Trophoblast cell (in vitro differentiated cells and primary cell): Measurements from ENCODE around the gene EXT2.

ENCODE experiments used
- DNase-seq, 2 donors: peaks; one replicate each; pipeline ENCODE4 v3.0.0-alpha.2; 2016
- H2AFZ ChIP-seq: 2 replicates; pipeline ENCODE4 v1.6.1; 2013; ENCODE audit warnings: low read length, moderate library complexity, mild to moderate bottlenecking; ENCODE audit not compliant: insufficient read depth, poor library complexity
- H2AK5ac ChIP-seq: 2 replicates; pipeline ENCODE4 v1.6.1; 2013; ENCODE audit warnings: mild to moderate bottlenecking, low read length
- H2BK120ac ChIP-seq: 2 replicates; pipeline ENCODE4 v1.6.1; 2013; ENCODE audit warnings: low read length, mild to moderate bottlenecking, moderate library complexity; ENCODE audit not compliant: insufficient read depth, poor library complexity
- H2BK12ac ChIP-seq: 2 replicates; pipeline ENCODE4 v1.6.1; 2013; ENCODE audit warnings: mild to moderate bottlenecking, low read length, moderate library complexity
- H2BK5ac ChIP-seq: 2 replicates; pipeline ENCODE4 v1.6.1; 2013; ENCODE audit warnings: low read length, low read depth, moderate library complexity, mild to moderate bottlenecking; ENCODE audit not compliant: poor library complexity
- H3K14ac ChIP-seq: 2 replicates; pipeline ENCODE4 v1.6.1; 2013; ENCODE audit warnings: mild to moderate bottlenecking, low read length
- H3K18ac ChIP-seq: 2 replicates; pipeline ENCODE4 v1.6.1; 2013; ENCODE audit warnings: mild to moderate bottlenecking, low read length
- H3K23ac ChIP-seq: 2 replicates; pipeline ENCODE4 v1.6.1; 2013; ENCODE audit warnings: low read length
- H3K27ac ChIP-seq: 2 replicates; pipeline ENCODE4 v1.5.1; 2013; ENCODE audit warnings: low read depth, mild to moderate bottlenecking, inconsistent platforms, low read length, moderate library complexity
- H3K27me3 ChIP-seq: 2 replicates; pipeline ENCODE4 v1.6.1; 2013; ENCODE audit warnings: inconsistent platforms, mild to moderate bottlenecking, low read length, moderate library complexity; ENCODE audit not compliant: insufficient read depth
- H3K36me3 ChIP-seq, 2 experiments: 1 replicate in 1 of 2; 2 replicates in 1 of 2; pipeline ENCODE4 v1.6.1; 2013; ENCODE audit warnings: low read length in 2 of 2, mild to moderate bottlenecking in 2 of 2, moderate library complexity in 1 of 2; ENCODE audit not compliant: insufficient read depth in 2 of 2, control insufficient read depth in 1 of 2
- H3K4ac ChIP-seq: 2 replicates; pipeline ENCODE4 v1.6.1; 2013; ENCODE audit warnings: low read depth, mild to moderate bottlenecking, low read length, moderate library complexity
- H3K4me1 ChIP-seq, 2 experiments: 1 replicate in 1 of 2; 2 replicates in 1 of 2; pipeline ENCODE4 v1.6.1; 2013; ENCODE audit warnings: low read length in 2 of 2, mild to moderate bottlenecking in 2 of 2, moderate library complexity in 1 of 2; ENCODE audit not compliant: insufficient read depth in 2 of 2, control insufficient read depth in 1 of 2
- H3K4me2 ChIP-seq: 2 replicates; pipeline ENCODE4 v1.6.1; 2013; ENCODE audit warnings: inconsistent platforms, mild to moderate bottlenecking, low read length, moderate library complexity
- H3K4me3 ChIP-seq: 2 replicates; pipeline ENCODE4 v1.5.1; 2013; ENCODE audit warnings: mild to moderate bottlenecking, low read depth, low read length, inconsistent platforms
- H3K79me1 ChIP-seq: one replicate; pipeline ENCODE4 v1.6.1; 2013; ENCODE audit warnings: low read length
- H3K79me2 ChIP-seq: 2 replicates; pipeline ENCODE4 v1.6.1; 2013; ENCODE audit warnings: low read length, mild to moderate bottlenecking; ENCODE audit not compliant: control insufficient read depth, insufficient read depth, poor library complexity
- H3K9ac ChIP-seq: 2 replicates; pipeline ENCODE4 v1.6.1; 2013; ENCODE audit warnings: mild to moderate bottlenecking, low read length
- H3K9me3 ChIP-seq: 2 replicates; pipeline ENCODE4 v1.6.1; 2013; ENCODE audit warnings: low read depth, mild to moderate bottlenecking, control low read depth, inconsistent platforms, low read length; ENCODE audit not compliant: insufficient read depth
- H4K12ac ChIP-seq: 2 replicates; pipeline ENCODE4 v1.6.1; 2013; ENCODE audit warnings: low read depth, mild to moderate bottlenecking, low read length, moderate library complexity
- H4K8ac ChIP-seq: 2 replicates; pipeline ENCODE4 v1.6.1; 2013; ENCODE audit warnings: low read depth, mild to moderate bottlenecking, low read length, moderate library complexity
- H4K91ac ChIP-seq: one replicate; pipeline ENCODE4 v1.6.1; 2013; ENCODE audit warnings: low read depth, mild to moderate bottlenecking, low read length, moderate library complexity
- WGBS: extraction: QIAGEN DNeasy Blood & Tissue Kit; methylation state at CpG from one replicate; pipeline ENCODE4 v1.1.7; 2013; ENCODE audit warnings: missing lambda C conversion rate; ENCODE audit not compliant: insufficient read length, insufficient coverage; ENCODE audit errors: extremely low coverage; 5-methylcytosine and 5-hydroxymethylcytosine counted together

EXT2 gene

DNA sequence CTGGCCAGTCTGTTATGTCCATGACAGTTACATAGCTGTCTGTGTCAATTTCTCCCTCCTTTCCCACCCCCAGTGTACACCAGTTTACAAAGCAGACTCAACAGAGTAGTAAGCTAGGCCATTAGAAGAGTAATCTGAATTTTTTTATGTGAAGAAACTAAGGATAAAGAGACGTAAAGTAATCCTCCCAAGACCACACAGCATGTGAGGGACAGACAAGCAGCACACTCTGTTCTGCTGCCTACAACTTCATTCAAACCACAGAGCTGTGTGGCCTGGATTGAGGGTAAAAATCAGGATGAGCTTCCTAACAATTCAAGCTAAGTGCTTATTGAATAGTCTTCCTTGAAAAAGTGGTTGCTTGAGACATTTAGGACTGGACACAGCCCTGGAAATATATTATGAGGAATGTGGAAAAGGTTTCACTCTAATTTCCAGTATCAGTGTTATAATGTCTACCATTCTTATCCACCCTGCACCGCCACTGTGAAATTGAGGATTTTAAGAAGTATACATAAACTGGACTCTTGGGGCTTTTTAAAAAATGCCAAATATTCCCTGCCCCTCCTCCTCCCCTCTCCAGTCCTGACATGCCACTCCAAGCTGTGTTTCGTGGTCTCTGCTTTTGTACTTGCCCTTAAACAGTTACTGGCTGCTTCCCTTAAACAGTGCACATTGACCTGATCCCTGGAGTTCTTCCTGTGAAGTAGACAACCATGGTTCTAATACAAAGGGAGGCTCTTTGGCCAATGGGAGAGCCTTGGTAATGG lies 40.9 kb downstream of the EXT2 start:
- H2BK120ac ChIP-seq: no peak overlapping the region
- H3K27me3 ChIP-seq: no peaks in the 10 kb centered on the region
- no peaks in the 10 kb centered on the region for H3K9me3 ChIP-seq
- no peak overlapping the region for H2AK5ac ChIP-seq
- H2BK12ac ChIP-seq: no peak overlapping the region
- H3K36me3 ChIP-seq: no peaks in the 10 kb centered on the region
- H3K79me1 ChIP-seq: no peaks in the 10 kb centered on the region
- H4K12ac ChIP-seq: no peak overlapping the region
- H3K14ac ChIP-seq: no peak overlapping the region
- no peak for DNase-seq
- no peaks in the 10 kb centered on the region for H3K79me2 ChIP-seq
- no peak overlapping the region for H3K27ac ChIP-seq
- no peak overlapping the region for H4K8ac ChIP-seq
- no peak overlapping the region for H2BK5ac ChIP-seq
- no peak overlapping the region for H4K91ac ChIP-seq
- no peak overlapping the region for H2AFZ ChIP-seq
- no peak overlapping the region for H3K4me2 ChIP-seq
- no peak overlapping the region for H3K18ac ChIP-seq
- no peak overlapping the region for H3K23ac ChIP-seq
- H3K4me3 ChIP-seq: no peak overlapping the region
- H3K4me1 ChIP-seq: peaks cover 0 to 2% of the 10 kb centered on the region in 2 experiments
- no peak overlapping the region for H3K4ac ChIP-seq
- no CpG with 5 or more reads among the region's 3 CpGs for whole genome bisulfite sequencing
- no peak overlapping the region for H3K9ac ChIP-seq

DNA sequence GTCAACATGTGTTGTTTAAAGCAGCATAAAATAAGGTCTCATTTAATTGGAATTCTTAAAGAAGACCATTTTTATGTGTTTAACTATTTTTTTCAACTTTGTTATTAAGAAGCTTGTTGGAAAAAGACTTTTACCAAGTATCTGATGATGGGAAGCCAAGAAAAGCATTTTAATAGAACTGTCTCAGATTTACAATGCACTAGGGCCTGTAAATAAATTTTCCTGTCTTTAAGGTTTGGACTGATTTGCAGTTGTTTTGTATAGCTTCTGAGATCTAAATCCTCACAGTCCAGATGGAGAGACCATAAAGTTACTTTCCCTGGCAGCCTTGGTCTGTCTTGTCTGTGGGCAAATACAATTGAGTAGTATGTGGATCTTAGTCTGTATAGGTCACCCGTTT lies 41.6 kb downstream of the EXT2 start:
- Histone ChIP-seq H3K79me1 (no peaks in the 10 kb centered on the region), H3K4me2 (no peak overlapping the region), H3K4ac (no peak overlapping the region), H2AFZ (no peak overlapping the region), H3K14ac (no peak overlapping the region), H4K91ac (no peak overlapping the region), H2BK12ac (no peak overlapping the region), H3K4me3 (no peak overlapping the region), H2AK5ac (no peak overlapping the region), H4K8ac (no peak overlapping the region), H3K9ac (no peak overlapping the region), H3K18ac (no peak overlapping the region), H3K27me3 (no peaks in the 10 kb centered on the region), H3K36me3 (no peaks in the 10 kb centered on the region), H3K23ac (no peak overlapping the region), H2BK120ac (no peak overlapping the region), H2BK5ac (no peak overlapping the region), H3K79me2 (no peaks in the 10 kb centered on the region), H4K12ac (no peak overlapping the region), H3K9me3 (no peaks in the 10 kb centered on the region), H3K27ac (no peak overlapping the region), H3K4me1 (peaks cover 0 to 2% of the 10 kb centered on the region in 2 experiments)
- WGBS: no CpG with 5 or more reads among the region's 1 CpG
- DNase-seq: no peak

DNA sequence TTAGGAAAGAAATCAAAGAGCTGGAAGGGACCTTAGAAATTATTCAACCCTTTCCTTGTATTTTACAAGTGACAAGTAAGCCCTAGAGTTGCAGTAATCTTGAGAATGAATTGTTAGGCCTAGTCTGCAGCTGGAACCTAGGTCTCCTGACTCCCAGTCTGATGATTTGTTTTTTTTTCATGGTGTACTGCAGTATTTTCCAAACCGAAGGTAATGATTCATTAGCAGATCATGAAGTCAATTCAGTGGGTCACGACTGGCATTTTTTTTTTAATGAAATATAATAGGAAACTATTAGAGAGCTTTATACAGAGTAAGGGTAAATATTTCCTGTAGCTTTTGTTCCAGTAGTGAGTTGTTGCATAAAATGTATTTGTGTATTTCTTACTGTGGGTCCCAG lies 42.8 kb downstream of the EXT2 start:
- no peaks in the 10 kb centered on the region for H3K9me3 ChIP-seq
- H3K79me1 ChIP-seq: no peaks in the 10 kb centered on the region
- H3K18ac ChIP-seq: no peak overlapping the region
- no peak overlapping the region for H3K4ac ChIP-seq
- no peak overlapping the region for H4K8ac ChIP-seq
- no peak overlapping the region for H2BK12ac ChIP-seq
- no peak overlapping the region for H3K4me2 ChIP-seq
- no peak overlapping the region for H2BK5ac ChIP-seq
- no peak overlapping the region for H2AFZ ChIP-seq
- no peaks in the 10 kb centered on the region for H3K36me3 ChIP-seq
- no CpG with 5 or more reads among the region's 2 CpGs for WGBS
- H2BK120ac ChIP-seq: no peak overlapping the region
- no peaks in the 10 kb centered on the region for H3K79me2 ChIP-seq
- H3K4me1 ChIP-seq: peaks cover 0 to 2% of the 10 kb centered on the region in 2 experiments
- no peak overlapping the region for H3K9ac ChIP-seq
- H3K14ac ChIP-seq: no peak overlapping the region
- H2AK5ac ChIP-seq: no peak overlapping the region
- no peak for DNase-seq
- no peak overlapping the region for H4K12ac ChIP-seq
- no peak overlapping the region for H3K27ac ChIP-seq
- H3K23ac ChIP-seq: no peak overlapping the region
- no peak overlapping the region for H3K4me3 ChIP-seq
- H3K27me3 ChIP-seq: no peaks in the 10 kb centered on the region
- H4K91ac ChIP-seq: no peak overlapping the region

DNA sequence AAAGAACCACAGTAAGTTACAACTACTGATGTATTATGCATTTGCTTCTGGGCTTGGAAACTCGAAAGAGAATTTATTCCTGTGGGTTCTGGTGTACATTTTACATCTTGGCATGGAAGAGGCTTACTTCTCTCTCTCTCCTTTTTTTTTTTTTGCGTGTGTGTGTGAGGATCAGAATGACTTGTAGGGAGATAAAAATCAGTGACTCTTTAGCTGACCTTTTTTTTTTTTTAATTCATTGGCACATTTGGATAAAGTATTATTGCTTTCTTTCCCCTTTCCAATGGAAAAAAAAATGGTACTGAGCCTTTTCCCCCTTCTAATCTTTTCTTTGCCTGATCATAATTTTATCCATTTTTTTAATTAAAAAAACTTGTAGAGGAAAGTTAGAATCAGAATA lies 43.5 kb downstream of the EXT2 start:
- Histone ChIP-seq H2AK5ac (no peak overlapping the region), H2AFZ (no peak overlapping the region), H4K8ac (no peak overlapping the region), H2BK5ac (no peak overlapping the region), H3K4me2 (no peak overlapping the region), H4K12ac (no peak overlapping the region), H4K91ac (no peak overlapping the region), H3K14ac (no peak overlapping the region), H2BK12ac (no peak overlapping the region), H3K9ac (no peak overlapping the region), H3K9me3 (no peaks in the 10 kb centered on the region), H3K18ac (no peak overlapping the region), H3K79me1 (no peaks in the 10 kb centered on the region), H3K23ac (no peak overlapping the region), H3K27me3 (no peaks in the 10 kb centered on the region), H3K4me3 (no peak overlapping the region), H3K4ac (no peak overlapping the region), H2BK120ac (no peak overlapping the region), H3K4me1 (peaks cover 0 to 2% of the 10 kb centered on the region in 2 experiments), H3K79me2 (no peaks in the 10 kb centered on the region), H3K36me3 (no peaks in the 10 kb centered on the region), H3K27ac (no peak overlapping the region)
- no CpG with 5 or more reads among the region's 2 CpGs for WGBS
- no peak for DNase-seq
